Gastrocnemius medialis (tissue), 4 donors: ENCODE measurements around the gene DAND5. TPM values are rescaled to one million over a fixed set of nuclear protein-coding genes. Genes with fewer than 3 reads are reported as not detected.

Source experiments
- ATAC-seq, 2 donors: fragments of 150-250 bp; one replicate each; pipeline ENCODE4 v1.9.1; 2016
- DNase-seq, 2 donors: peaks; one replicate each; pipeline ENCODE4 v3.0.0-alpha.2; 2019
- H3K27ac ChIP-seq, 4 donors: fragments of 200-600 bp; sonication (generic); 1 replicate in 1 of 4; 2 replicates in 3 of 4; pipeline ENCODE4 v1.5.1; 2016 to 2018; ENCODE audit warnings: mild to moderate bottlenecking in 2 of 4, moderate library complexity in 1 of 4
- H3K27me3 ChIP-seq, 3 donors: fragments of 200-600 bp; sonication (generic) in 2 of 3; 1 replicate in 1 of 3; 2 replicates in 2 of 3; pipeline versions ENCODE4 v1.5.1 to v1.6.0; 2016 to 2019; ENCODE audit warnings: mild to moderate bottlenecking in 1 of 3, moderate library complexity in 1 of 3
- H3K36me3 ChIP-seq, 2 donors: fragments of 200-600 bp; sonication (generic) in 1 of 2; one replicate each; pipeline ENCODE4 v1.5.1; 2017 to 2018
- H3K4me1 ChIP-seq, 2 donors: fragments of 200-600 bp; sonication (generic) in 1 of 2; one replicate each; pipeline ENCODE4 v1.5.1; 2016 to 2017; ENCODE audit warnings: mild to moderate bottlenecking in 2 of 2
- H3K4me3 ChIP-seq, 4 donors: fragments of 200-600 bp; sonication (generic) in 3 of 4; 1 replicate in 1 of 4; 2 replicates in 3 of 4; pipeline ENCODE4 v1.5.1; 2016 to 2019; ENCODE audit warnings: mild to moderate bottlenecking in 2 of 4
- H3K9me3 ChIP-seq, 3 donors: fragments of 200-600 bp; sonication (generic) in 2 of 3; 1 replicate in 1 of 3; 2 replicates in 2 of 3; pipeline ENCODE4 v1.5.1; 2016 to 2019
- CTCF ChIP-seq, 5 experiments: fragments of 450-650 bp in 3 of 5; fragments of 200-600 bp in 2 of 5; sonication (generic) in 2 of 5; IDR thresholded peaks in 4 of 5; conservative IDR thresholded peaks in 1 of 5; 1 replicate in 4 of 5; 2 replicates in 1 of 5; pipeline ENCODE4 v1.5.1; 2016 to 2019; ENCODE audit warnings: antibody characterized with exemption in 5 of 5, mild to moderate bottlenecking in 3 of 5, moderate library complexity in 3 of 5
- POLR2A ChIP-seq, 2 donors: fragments of 450-650 bp; IDR thresholded peaks; one replicate each; pipeline ENCODE4 v1.6.1; 2017; ENCODE audit warnings: antibody characterized with exemption in 2 of 2, mild to moderate bottlenecking in 2 of 2, moderate library complexity in 2 of 2
- in situ Hi-C, 4 donors: fragments of 200-750 bp; cut with MboI; loops; one replicate each; pipeline versions ENCODE4 v1.15.0 to v1.8.0; 2017; ENCODE audit warnings: low sequenced_read_pairs in 4 of 4
- intact Hi-C: fragments of 100-400 bp; cut with DNase I; formaldehyde crosslinking; loops from one replicate; pipeline ENCODE4 v1.15.1; 2023; ENCODE audit warnings: low total_unique reads
- total RNA-seq, 4 donors: library from RNA; depleted of rRNA; stranded (reverse); fragments of >200 nt; gene quantifications; one replicate each; pipeline versions ENCODE4 v1.1.0 to v1.2.3, GENCODE V29; 2016

Gene DAND5
- total RNA-seq, 4 donors from 2014 or later, result not detected

DNA sequence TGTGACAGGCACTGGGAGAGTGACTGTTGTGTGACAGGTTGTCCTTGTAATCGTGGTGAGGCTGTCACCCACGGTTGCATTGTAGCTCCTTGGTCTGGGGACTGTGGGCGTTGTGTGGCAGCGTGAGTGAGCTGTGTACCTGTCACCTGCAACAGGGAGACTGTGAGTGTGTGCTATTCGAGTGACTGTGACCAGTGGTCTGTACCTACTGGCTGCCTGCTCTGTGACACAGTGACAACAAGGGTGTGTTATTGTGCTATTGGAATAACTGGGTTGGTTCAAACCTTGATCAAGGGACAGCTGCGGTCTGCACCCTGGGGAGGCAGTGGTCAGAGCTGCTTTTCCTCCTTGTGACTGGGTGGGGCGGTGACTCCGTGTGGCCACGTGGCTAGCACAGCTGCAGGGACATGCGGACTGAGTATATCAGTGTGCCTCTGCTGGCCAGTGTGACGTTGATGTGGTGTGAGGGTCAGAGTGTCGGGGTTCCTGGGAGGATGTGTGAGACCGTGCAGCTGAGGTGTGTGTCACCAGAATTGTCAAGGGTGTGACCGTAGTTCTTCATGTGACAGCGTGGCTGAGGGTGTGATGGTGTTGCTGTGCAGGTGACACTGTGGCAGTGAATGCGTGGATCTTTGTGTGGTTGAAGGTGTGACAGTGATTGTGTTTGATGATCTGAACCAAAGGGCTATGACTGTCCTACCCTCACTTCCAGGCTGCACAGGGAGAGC is 15.8 kb downstream of the DAND5 start:
- in situ Hi-C loops (loop anchor here in 3 of 4 donors (10.0 kb wide), 2 partner anchors 50 to 110 kb away; no protein-coding TSS in a partner anchor), intact Hi-C loops (loop anchor here (2.0 kb wide), 1 partner anchor 48 kb away; no protein-coding TSS in a partner anchor)
- peak; percentile 89 to 94 for DNase-seq
- Histone ChIP-seq H3K27ac (peak overlapping the region; percentile 78 to 87 (median 84)), H3K4me1 (peaks cover 18 to 20% of the 10 kb centered on the region in 2 donors), H3K27me3 (no peaks in the 10 kb centered on the region), H3K9me3 (no peaks in the 10 kb centered on the region), H3K36me3 (no peaks in the 10 kb centered on the region), H3K4me3 (no peak overlapping the region)
- TF ChIP-seq CTCF (IDR thresholded peaks at IDR 0.05 in 4 of 5, conservative IDR thresholded peaks at IDR 0.05 in 1 of 5) (peak in 1 of 5 experiments; percentile 11), POLR2A (IDR thresholded peaks at IDR 0.05) (peak; percentile 55 to 63)
- ATAC-seq, result peak; percentile 89 to 93

GRCh38 chr19:12986726-12987125 is 17.4 kb downstream of the DAND5 start:
- DNase-seq (no peak), ATAC-seq (no peak)
- H3K27ac ChIP-seq, result no peak overlapping the region
- H3K9me3 ChIP-seq, result no peaks in the 10 kb centered on the region
- no peak overlapping the region for H3K4me3 ChIP-seq
- H3K27me3 ChIP-seq, result no peaks in the 10 kb centered on the region
- peaks cover 18 to 20% of the 10 kb centered on the region in 2 donors for H3K4me1 ChIP-seq
- intact Hi-C loops (no loop called here), in situ Hi-C loops (loop anchor here in 3 of 4 donors (10.0 kb wide), 2 partner anchors 48 to 108 kb away; no protein-coding TSS in a partner anchor)
- no peaks in the 10 kb centered on the region for H3K36me3 ChIP-seq
- TF ChIP-seq POLR2A (IDR thresholded peaks at IDR 0.05) (no peak), CTCF (IDR thresholded peaks at IDR 0.05 in 4 of 5, conservative IDR thresholded peaks at IDR 0.05 in 1 of 5) (no peak)

DNA sequence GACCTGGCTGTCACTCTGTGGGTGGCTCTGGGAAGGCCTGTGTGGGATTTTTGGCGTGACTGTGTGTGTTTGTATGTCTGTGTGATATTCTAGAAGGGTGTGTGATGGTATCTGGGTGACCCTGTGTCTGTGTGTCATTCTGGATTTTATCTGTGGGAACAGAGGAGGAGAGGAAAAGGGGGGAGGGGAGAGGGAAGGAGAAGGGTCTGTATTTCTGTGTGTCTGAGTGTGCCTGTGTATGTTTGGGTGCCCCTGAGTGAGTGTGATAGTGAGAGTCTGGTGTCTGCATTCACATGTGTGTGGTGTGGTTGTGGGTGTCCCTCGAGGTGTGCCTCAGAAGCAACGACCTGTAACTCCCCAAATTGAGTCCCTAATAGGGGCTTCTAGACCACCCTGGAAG is 17.8 kb downstream of the DAND5 start:
- intact Hi-C loops (no loop called here), in situ Hi-C loops (loop anchor here in 3 of 4 donors (10.0 kb wide), 2 partner anchors 48 to 108 kb away; no protein-coding TSS in a partner anchor)
- no peaks in the 10 kb centered on the region for H3K36me3 ChIP-seq
- TF ChIP-seq CTCF (IDR thresholded peaks at IDR 0.05 in 4 of 5, conservative IDR thresholded peaks at IDR 0.05 in 1 of 5) (no peak), POLR2A (IDR thresholded peaks at IDR 0.05) (no peak)
- H3K4me1 ChIP-seq, result peaks cover 18 to 20% of the 10 kb centered on the region in 2 donors
- no peak overlapping the region for H3K4me3 ChIP-seq
- no peak for ATAC-seq
- no peak for DNase-seq
- H3K9me3 ChIP-seq, result no peaks in the 10 kb centered on the region
- H3K27ac ChIP-seq, result no peak overlapping the region
- no peaks in the 10 kb centered on the region for H3K27me3 ChIP-seq

- in situ Hi-C loops, result loop anchor here in 3 of 4 donors (10.0 kb wide), 2 partner anchors 47 to 107 kb away; no protein-coding TSS in a partner anchor
- Histone ChIP-seq H3K9me3 (no peaks in the 10 kb centered on the region), H3K36me3 (no peaks in the 10 kb centered on the region), H3K27me3 (no peaks in the 10 kb centered on the region), H3K27ac (no peak overlapping the region), H3K4me1 (peaks cover 18 to 20% of the 10 kb centered on the region in 2 donors), H3K4me3 (no peak overlapping the region)
- TF ChIP-seq CTCF (IDR thresholded peaks at IDR 0.05 in 4 of 5, conservative IDR thresholded peaks at IDR 0.05 in 1 of 5) (no peak), POLR2A (IDR thresholded peaks at IDR 0.05) (no peak)
- DNase-seq (no peak), ATAC-seq (no peak)
- intact Hi-C loops, result no loop called here
These were observed 18.4 kb downstream of the DAND5 start for GRCh38 chr19:12987781-12988180.
